Measurements from ENCODE around the gene RAB30. TPM values are rescaled to one million over a fixed set of nuclear protein-coding genes. Genes with fewer than 3 reads are reported as not detected.

Gene RAB30
- total RNA-seq, 1 donor from 2014 or later = 160 TPM

- no peak overlapping the region for H3K4me3 Mint-ChIP-seq
- no peaks in the 10 kb centered on the region for H3K9me3 Mint-ChIP-seq
- intact Hi-C loops (cut with micrococcal nuclease) = no loop called here
- DNase-seq (no peak), ATAC-seq (ENCODE audit: low read depth) (no peak)
- TF ChIP-seq CTCF (IDR thresholded peaks at IDR 0.05) = no peak
- peaks cover 45% of the 10 kb centered on the region for H3K4me1 Mint-ChIP-seq
- ChIA-PET POLR2A (interaction anchor here (0.6 to 0.9 kb wide), 2 partner anchors 71 to 82 kb away, joined by 3 to 5 read pairs; no protein-coding TSS in a partner anchor), CTCF (interaction anchor here (0.6 kb wide), 1 partner anchor 15 kb away, joined by 3 read pairs; no protein-coding TSS in a partner anchor)
- H3K36me3 Mint-ChIP-seq (ENCODE audit: low read depth) = peaks cover 72% of the 10 kb centered on the region
- H3K27ac Mint-ChIP-seq = peak overlapping the region; percentile 22
- H3K27me3 Mint-ChIP-seq = no peaks in the 10 kb centered on the region
Measured at GRCh38 chr11:82980292-82980691, 91.4 kb downstream of the RAB30 start.

- TF ChIP-seq CTCF (IDR thresholded peaks at IDR 0.05) = no peak
- Mint-ChIP-seq H3K27me3 (no peaks in the 10 kb centered on the region), H3K4me3 (no peak overlapping the region), H3K36me3 (ENCODE audit: low read depth) (peaks cover 70% of the 10 kb centered on the region), H3K4me1 (peaks cover 47% of the 10 kb centered on the region), H3K27ac (peak overlapping the region; percentile 53), H3K9me3 (no peaks in the 10 kb centered on the region)
- ChIA-PET POLR2A (interaction anchor here (0.7 to 0.9 kb wide), 2 partner anchors 12 to 82 kb away, joined by 3 to 5 read pairs; no protein-coding TSS in a partner anchor), CTCF (interaction anchor here (0.6 kb wide), 1 partner anchor 16 kb away, joined by 3 read pairs; no protein-coding TSS in a partner anchor)
- no peak for ATAC-seq (ENCODE audit: low read depth)
- intact Hi-C loops (cut with micrococcal nuclease) = loop anchor here (5.0 kb wide), 1 partner anchor 73 kb away; no protein-coding TSS in a partner anchor
- no peak for DNase-seq
Measured at GRCh38 chr11:82979824-82980223, 91.9 kb downstream of the RAB30 start.

- H3K36me3 Mint-ChIP-seq (ENCODE audit: low read depth) = peaks cover 61% of the 10 kb centered on the region
- ATAC-seq (ENCODE audit: low read depth) (peak; percentile 42), DNase-seq (no peak)
- H3K4me3 Mint-ChIP-seq = no peak overlapping the region
- ChIA-PET CTCF (no interaction called here), POLR2A (no interaction called here)
- peaks cover 54% of the 10 kb centered on the region for H3K4me1 Mint-ChIP-seq
- H3K9me3 Mint-ChIP-seq = no peaks in the 10 kb centered on the region
- peak overlapping the region; percentile 57 for H3K27ac Mint-ChIP-seq
- TF ChIP-seq CTCF (IDR thresholded peaks at IDR 0.05) = no peak
- H3K27me3 Mint-ChIP-seq = no peaks in the 10 kb centered on the region
- intact Hi-C loops (cut with micrococcal nuclease) = loop anchor here (5.0 kb wide), 1 partner anchor 71 kb away; no protein-coding TSS in a partner anchor
Measured at GRCh38 chr11:82978422-82979099, 93.1 kb downstream of the RAB30 start.

- intact Hi-C loops (cut with micrococcal nuclease) = loop anchor here (2.0 to 5.0 kb wide), 2 partner anchors 16 to 69 kb away; no protein-coding TSS in a partner anchor
- POLR2A ChIA-PET = no interaction called here
- Mint-ChIP-seq H3K9me3 (no peaks in the 10 kb centered on the region), H3K4me3 (no peak overlapping the region), H3K4me1 (peaks cover 68% of the 10 kb centered on the region), H3K27ac (peak overlapping the region; percentile 66), H3K36me3 (ENCODE audit: low read depth) (peaks cover 48% of the 10 kb centered on the region), H3K27me3 (no peaks in the 10 kb centered on the region)
- CTCF ChIA-PET = no interaction called here
- DNase-seq = no peak
- no peak for ATAC-seq (ENCODE audit: low read depth)
- no peak for TF ChIP-seq CTCF (IDR thresholded peaks at IDR 0.05)
Measured at GRCh38 chr11:82976786-82977185, 94.9 kb downstream of the RAB30 start.

- CTCF ChIA-PET = no interaction called here
- POLR2A ChIA-PET = interaction anchor here (0.5 to 0.8 kb wide), 2 partner anchors 22 to 87 kb away, joined by 3 to 4 read pairs; no protein-coding TSS in a partner anchor
- peak overlapping the region; percentile 66 for H3K27ac Mint-ChIP-seq
- no peak for ATAC-seq (ENCODE audit: low read depth)
- intact Hi-C loops (cut with micrococcal nuclease) = loop anchor here (2.0 to 5.0 kb wide), 2 partner anchors 15 to 69 kb away; no protein-coding TSS in a partner anchor
- peaks cover 39% of the 10 kb centered on the region for H3K36me3 Mint-ChIP-seq (ENCODE audit: low read depth)
- no peaks in the 10 kb centered on the region for H3K27me3 Mint-ChIP-seq
- no peak for TF ChIP-seq CTCF (IDR thresholded peaks at IDR 0.05)
- no peak overlapping the region for H3K4me3 Mint-ChIP-seq
- DNase-seq = no peak
- H3K9me3 Mint-ChIP-seq = no peaks in the 10 kb centered on the region
- peaks cover 77% of the 10 kb centered on the region for H3K4me1 Mint-ChIP-seq
Measured at GRCh38 chr11:82975882-82976281, 95.8 kb downstream of the RAB30 start.

Measured in activated B cell treated with CpG ODN at 0.5 μM for 24 hours (primary cell).